ENCODE measurements around the gene KRTAP2-4. TPM values are rescaled to one million over a fixed set of nuclear protein-coding genes. Genes with fewer than 3 reads are reported as not detected.
"Not testable (repeated sequence)": the region's sequence is repeated elsewhere in the genome, so short reads cannot be mapped to it uniquely, and the experiment has no call there.

KRTAP2-4 gene
- total RNA-seq, 1 donor from 2014 or later: not detected

GRCh38 chr17:41082626-41083025 is 16.9 kb upstream of the KRTAP2-4 start:
- no peak for ATAC-seq (ENCODE audit: poor library complexity)
- intact Hi-C loops (cut with DNase I): no loop called here
- DNase-seq: no peak

GRCh38 chr17:41076788-41077187 is 11.1 kb upstream of the KRTAP2-4 start:
- no peak for ATAC-seq (ENCODE audit: poor library complexity)
- intact Hi-C loops (cut with DNase I): no loop called here
- no peak for DNase-seq

- ATAC-seq (ENCODE audit: poor library complexity) (no peak), DNase-seq (no peak)
- intact Hi-C loops (cut with DNase I): no loop called here
Measured at GRCh38 chr17:41073676-41074075, 8.0 kb upstream of the KRTAP2-4 start.

GRCh38 chr17:41071606-41072360 is 6.1 kb upstream of the KRTAP2-4 start:
- intact Hi-C loops (cut with DNase I): no loop called here
- ATAC-seq (ENCODE audit: poor library complexity) (no peak), DNase-seq (peak; percentile 31)

- DNase-seq (no peak), ATAC-seq (ENCODE audit: poor library complexity) (no peak)
- intact Hi-C loops (cut with DNase I): no loop called here
Measured at GRCh38 chr17:41069031-41069430, 3.4 kb upstream of the KRTAP2-4 start.

- no peak for DNase-seq
- ATAC-seq (ENCODE audit: poor library complexity): no peak
- intact Hi-C loops (cut with DNase I): no loop called here
Measured at GRCh38 chr17:41067281-41067680, 1.6 kb upstream of the KRTAP2-4 start.

GRCh38 chr17:41065016-41065689 is 526 bp downstream of the KRTAP2-4 start:
- intact Hi-C loops (cut with DNase I); DNase-seq; ATAC-seq (ENCODE audit: poor library complexity): not testable (repeated sequence)

- ATAC-seq (ENCODE audit: poor library complexity) (no peak), DNase-seq (no peak)
- intact Hi-C loops (cut with DNase I): no loop called here
Measured at GRCh38 chr17:41064301-41064700, 1.4 kb downstream of the KRTAP2-4 start.

GRCh38 chr17:41063449-41063848 is 2.2 kb downstream of the KRTAP2-4 start:
- ATAC-seq (ENCODE audit: poor library complexity) (no peak), DNase-seq (no peak)
- intact Hi-C loops (cut with DNase I): no loop called here

GRCh38 chr17:41061964-41062363 is 3.7 kb downstream of the KRTAP2-4 start:
- DNase-seq (no peak), ATAC-seq (ENCODE audit: poor library complexity) (no peak)
- intact Hi-C loops (cut with DNase I): no loop called here

- no peak for DNase-seq
- no peak for ATAC-seq (ENCODE audit: poor library complexity)
- intact Hi-C loops (cut with DNase I): no loop called here
Measured at GRCh38 chr17:41060052-41060604, 5.6 kb downstream of the KRTAP2-4 start, which contains the start of gene KRTAP2-3. Gene KRTAP2-3 (minus strand): TSS chr17:41060114. CDS start chr17:41060050, 64 bp downstream.

- DNase-seq; intact Hi-C loops (cut with DNase I); ATAC-seq (ENCODE audit: poor library complexity): not testable (repeated sequence)
Measured at GRCh38 chr17:41059276-41060051, 6.2 kb downstream of the KRTAP2-4 start.

- no peak for ATAC-seq (ENCODE audit: poor library complexity)
- intact Hi-C loops (cut with DNase I): no loop called here
- no peak for DNase-seq
Measured at GRCh38 chr17:41058741-41059140, 6.9 kb downstream of the KRTAP2-4 start.

GRCh38 chr17:41057547-41057946 is 8.1 kb downstream of the KRTAP2-4 start:
- no peak for ATAC-seq (ENCODE audit: poor library complexity)
- DNase-seq: no peak
- intact Hi-C loops (cut with DNase I): no loop called here

- ATAC-seq (ENCODE audit: poor library complexity); intact Hi-C loops (cut with DNase I); DNase-seq: not testable (repeated sequence)
Measured at GRCh38 chr17:41055130-41055529, 10.5 kb downstream of the KRTAP2-4 start, which contains the start of gene KRTAP2-2. Gene KRTAP2-2 (minus strand): TSS chr17:41055230. CDS start chr17:41055211, 19 bp downstream.

GRCh38 chr17:41054556-41054955 is 11.1 kb downstream of the KRTAP2-4 start:
- intact Hi-C loops (cut with DNase I); DNase-seq; ATAC-seq (ENCODE audit: poor library complexity): not testable (repeated sequence)

GRCh38 chr17:41054025-41054424 is 11.7 kb downstream of the KRTAP2-4 start:
- no peak for ATAC-seq (ENCODE audit: poor library complexity)
- no peak for DNase-seq
- intact Hi-C loops (cut with DNase I): no loop called here

GRCh38 chr17:41052566-41052965 is 13.1 kb downstream of the KRTAP2-4 start:
- ATAC-seq (ENCODE audit: poor library complexity) (no peak), DNase-seq (no peak)
- intact Hi-C loops (cut with DNase I): no loop called here

- intact Hi-C loops (cut with DNase I): no loop called here
- DNase-seq (no peak), ATAC-seq (ENCODE audit: poor library complexity) (no peak)
Measured at GRCh38 chr17:41049110-41049509, 16.6 kb downstream of the KRTAP2-4 start.
